Stimulated activated CD4-positive, alpha-beta T cell treated with anti-CD3 and anti-CD28 coated beads, TNF-alpha, amount 100 ng/mL, for 4 hours (primary cell): ENCODE measurements around the gene HOXD9.

Experiments
- DNase-seq, 3 experiments: peaks; one replicate each; pipeline ENCODE4 v3.0.0-alpha.2; 2020; ENCODE audit warnings: low read depth in 3 of 3

Gene HOXD9

DNA sequence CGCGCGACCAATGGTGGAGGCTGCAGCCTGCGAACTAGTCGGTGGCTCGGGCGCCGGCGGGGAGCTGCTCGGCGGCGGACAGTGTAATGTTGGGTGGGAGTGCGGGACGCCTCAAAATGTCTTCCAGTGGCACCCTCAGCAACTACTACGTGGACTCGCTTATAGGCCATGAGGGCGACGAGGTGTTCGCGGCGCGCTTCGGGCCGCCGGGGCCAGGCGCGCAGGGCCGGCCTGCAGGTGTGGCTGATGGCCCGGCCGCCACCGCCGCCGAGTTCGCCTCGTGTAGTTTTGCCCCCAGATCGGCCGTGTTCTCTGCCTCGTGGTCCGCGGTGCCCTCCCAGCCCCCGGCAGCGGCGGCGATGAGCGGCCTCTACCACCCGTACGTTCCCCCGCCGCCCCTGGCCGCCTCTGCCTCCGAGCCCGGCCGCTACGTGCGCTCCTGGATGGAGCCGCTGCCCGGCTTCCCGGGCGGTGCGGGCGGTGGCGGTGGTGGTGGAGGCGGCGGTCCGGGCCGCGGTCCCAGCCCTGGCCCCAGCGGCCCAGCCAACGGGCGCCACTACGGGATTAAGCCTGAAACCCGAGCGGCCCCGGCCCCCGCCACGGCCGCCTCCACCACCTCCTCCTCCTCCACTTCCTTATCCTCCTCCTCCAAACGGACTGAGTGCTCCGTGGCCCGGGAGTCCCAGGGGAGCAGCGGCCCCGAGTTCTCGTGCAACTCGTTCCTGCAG lies at the start of gene HOXD9:
HOXD9 (plus strand) TSS at position 37 of the 728 bp plus-strand sequence; CDS start at position 87, 50 bp downstream.
- no peak for DNase-seq

GRCh38 chr2:176072951-176073904 lies 49.3 kb upstream of the HOXD9 start:
- no peak for DNase-seq

DNA sequence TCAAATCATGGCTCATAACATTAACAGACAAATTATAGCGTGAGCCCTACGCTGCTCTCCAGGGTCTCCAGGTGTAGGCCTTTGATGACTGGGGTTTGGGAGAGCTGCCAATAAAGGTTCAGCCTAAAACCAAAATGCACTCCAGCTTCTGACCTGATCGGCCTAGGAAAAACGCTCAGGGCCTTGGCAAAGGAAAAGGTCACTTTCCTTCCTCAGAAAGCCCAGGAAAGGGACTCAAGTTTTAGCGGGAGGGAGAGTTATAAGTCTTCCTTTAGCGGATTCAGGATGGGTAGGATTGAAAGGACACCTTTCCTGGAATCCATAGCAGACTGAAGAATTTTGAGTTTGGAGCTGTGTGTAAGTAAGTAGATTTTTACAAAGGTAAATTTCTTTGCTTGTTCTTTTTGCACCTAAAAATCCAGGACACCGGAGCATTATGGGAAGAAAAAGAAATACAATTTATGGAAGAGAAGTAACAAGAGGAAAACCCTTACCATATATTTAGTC lies 47.5 kb upstream of the HOXD9 start:
- no peak for DNase-seq

DNA sequence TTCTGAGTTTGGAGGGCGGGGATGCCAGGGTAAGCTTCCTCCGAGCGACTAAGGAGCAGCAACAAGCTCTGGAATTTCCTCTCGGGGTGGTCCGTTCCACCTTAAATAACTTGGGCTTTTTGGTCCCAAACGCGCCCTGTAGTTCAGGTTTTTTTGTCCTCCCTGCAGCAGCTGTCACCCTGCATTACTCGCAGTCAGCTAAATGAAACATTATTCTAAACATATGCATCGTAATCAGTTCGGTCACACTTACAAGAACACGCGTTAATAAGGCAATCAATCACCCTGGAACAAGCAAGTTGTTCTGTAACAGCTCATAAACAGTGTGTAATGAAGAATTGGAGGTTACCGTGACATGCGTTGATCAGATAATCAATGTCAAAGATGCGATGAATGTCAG lies 47.0 kb upstream of the HOXD9 start:
- no peak for DNase-seq

DNA sequence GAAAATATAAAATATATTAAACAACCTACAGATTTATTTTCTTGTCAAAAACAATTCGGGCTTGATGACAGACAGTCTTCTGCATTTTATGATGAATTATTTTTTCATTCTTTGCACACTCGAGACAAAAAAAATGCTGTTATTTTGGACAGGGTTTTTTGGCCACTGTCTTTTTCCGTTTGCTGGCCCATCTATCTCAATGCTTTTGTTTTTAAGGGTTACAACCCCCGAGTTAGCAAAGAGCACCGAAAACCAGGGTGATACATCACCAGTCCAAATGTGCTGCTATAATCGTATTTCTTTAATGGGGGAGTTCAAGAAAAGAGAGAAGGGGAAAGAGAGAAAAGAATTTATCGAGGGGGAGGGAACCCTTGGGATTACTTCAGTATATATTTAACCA lies 46.5 kb upstream of the HOXD9 start:
- no peak for DNase-seq

DNA sequence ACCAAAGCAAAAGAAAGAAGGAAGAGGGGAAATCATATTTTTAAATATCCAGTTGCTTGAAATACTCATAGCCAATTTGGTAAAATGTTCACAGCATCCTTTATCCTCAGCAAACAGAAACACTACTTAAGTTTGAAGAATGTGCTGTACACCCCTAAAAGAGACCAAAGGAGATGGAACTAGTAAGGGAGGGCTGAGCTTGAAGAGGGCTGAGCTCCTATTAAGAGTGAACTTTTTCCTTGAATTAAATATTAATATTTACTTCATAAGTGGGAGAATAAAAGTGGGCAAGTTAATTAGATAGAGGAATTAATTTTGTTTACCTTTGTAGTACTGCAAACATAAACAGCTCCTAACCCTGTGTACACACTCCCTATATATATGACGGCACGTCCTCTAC lies 45.7 kb upstream of the HOXD9 start:
- DNase-seq, result no peak

DNA sequence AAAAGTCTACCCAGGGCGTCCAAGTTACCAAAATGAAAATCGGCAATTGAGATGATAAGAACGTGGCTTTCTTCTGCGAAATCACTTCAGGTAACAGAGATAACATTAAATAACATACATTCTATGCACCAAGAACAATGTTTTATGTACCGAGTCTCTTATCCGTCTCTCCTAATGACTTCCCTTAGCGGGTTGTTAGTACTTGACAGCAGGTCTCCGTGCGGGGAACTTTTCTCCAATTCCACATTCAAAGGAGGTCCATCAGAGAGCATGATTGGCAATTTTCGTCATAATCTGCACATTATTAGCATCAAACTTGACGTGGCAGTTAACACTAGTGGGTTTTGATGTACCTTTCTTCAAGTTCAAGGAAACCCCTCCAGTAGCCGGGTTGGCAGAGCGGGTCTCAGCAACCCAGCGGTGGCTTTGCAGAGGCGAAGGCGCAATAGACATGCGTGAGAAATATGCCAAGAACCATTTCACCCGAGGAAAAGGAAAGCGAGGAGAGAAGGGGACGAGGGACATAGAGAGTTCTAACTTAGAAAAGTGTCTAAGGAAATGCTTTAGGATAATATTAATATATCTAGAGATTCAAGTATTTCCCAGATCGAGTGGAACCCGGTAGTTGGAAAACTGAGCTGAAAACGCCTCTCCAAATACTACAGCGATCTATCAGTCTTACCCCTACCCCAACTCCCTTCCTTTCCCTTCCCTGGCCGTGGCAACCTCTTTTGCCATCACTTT lies 43.8 kb upstream of the HOXD9 start:
- no peak for DNase-seq

- no peak for DNase-seq
Observed at GRCh38 chr2:176079285-176079830, 43.2 kb upstream of the HOXD9 start.

- DNase-seq, result no peak
Observed at GRCh38 chr2:176079831-176080539, 42.5 kb upstream of the HOXD9 start.

GRCh38 chr2:176080540-176081375 lies 41.8 kb upstream of the HOXD9 start:
- DNase-seq, result no peak

DNA sequence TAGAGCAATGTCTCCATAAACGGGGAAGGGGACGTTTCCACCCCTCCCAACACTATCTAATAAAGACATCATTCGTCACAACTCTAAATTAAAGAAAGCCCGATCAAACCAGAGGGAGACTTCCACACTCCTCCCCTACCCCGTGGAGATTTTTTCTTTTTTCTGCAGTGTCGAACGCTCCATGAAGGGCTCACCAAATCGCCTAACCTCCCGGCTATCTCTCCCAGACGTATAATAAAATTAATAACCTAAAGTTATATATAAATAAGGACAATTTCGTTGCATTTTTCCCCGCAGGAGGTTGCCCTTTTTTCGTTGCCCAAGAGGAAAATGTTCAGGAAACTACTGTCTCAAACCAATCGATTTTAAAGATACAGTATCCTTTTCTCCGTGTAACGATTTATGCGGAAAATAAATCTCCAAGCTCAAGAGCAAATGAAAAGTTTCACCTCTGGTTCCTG lies 41.1 kb upstream of the HOXD9 start:
- no peak for DNase-seq

GRCh38 chr2:176081837-176082524 lies 40.5 kb upstream of the HOXD9 start:
- no peak for DNase-seq

DNA sequence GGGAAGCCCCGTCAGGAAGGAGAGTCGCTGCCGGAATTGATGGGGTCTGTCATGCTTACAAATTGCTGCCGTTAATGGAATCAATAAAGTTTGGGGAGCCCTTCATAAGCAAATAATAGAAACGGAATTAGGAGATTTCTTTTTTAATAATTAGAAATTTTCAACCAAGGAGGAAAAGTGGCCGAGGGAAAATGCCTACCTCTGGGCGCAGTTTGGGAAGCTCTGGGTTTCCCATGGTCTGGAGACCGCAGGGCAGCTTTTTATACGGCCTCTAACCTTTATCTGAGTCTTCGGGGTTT lies 40.0 kb upstream of the HOXD9 start:
- no peak for DNase-seq

DNA sequence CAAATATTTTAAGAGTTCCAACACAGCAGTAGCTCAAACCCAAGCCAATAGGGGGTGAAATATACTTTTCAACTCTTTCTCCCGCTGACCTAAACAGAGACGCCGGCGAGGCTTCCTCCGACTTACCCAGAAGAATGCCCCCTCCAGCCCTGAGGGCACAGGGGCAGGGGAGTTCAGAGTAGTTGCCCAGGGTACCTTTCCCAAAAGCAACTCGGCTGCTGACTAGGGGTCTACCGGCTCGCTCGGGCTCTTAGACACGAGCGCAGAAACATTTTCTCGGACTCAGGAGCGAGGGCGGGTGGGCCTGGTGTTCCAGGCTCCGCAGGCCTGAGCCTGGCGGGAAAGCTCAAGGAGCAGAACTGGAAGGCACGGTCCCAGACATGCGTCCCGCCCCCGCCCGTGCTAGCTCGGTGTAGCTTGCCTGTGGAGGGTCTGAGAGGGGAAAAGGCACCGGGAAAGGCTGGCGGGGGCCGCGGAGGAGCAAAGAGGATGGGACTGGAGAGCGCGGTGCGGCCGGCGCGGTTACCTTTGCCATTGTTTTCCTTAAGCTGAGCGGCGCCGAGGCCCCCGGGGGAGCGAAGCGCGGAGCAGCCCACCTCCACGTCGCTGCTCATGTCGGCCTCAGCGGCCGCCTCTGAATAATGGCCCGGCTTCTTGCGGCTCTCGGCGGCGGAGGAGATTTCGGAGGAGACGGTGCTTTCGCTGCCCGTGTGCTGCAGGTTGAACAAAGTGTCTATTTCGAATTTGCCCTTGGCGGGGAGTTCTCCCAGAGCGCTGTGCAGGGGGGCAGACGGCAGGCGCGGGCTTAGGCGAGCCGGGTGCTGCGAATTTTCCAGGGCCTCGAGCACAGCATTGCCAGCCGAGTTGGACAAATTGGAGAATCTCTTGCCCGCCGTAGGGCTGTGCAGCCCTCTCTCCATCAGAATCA lies 39.4 kb upstream of the HOXD9 start:
- DNase-seq, result no peak

GRCh38 chr2:176083796-176084261 lies 38.7 kb upstream of the HOXD9 start, which contains the start of gene EVX2:
TSS of gene EVX2 (minus strand) at chr2:176083962. CDS start at chr2:176083776, 186 bp downstream.
- no peak for DNase-seq

DNA sequence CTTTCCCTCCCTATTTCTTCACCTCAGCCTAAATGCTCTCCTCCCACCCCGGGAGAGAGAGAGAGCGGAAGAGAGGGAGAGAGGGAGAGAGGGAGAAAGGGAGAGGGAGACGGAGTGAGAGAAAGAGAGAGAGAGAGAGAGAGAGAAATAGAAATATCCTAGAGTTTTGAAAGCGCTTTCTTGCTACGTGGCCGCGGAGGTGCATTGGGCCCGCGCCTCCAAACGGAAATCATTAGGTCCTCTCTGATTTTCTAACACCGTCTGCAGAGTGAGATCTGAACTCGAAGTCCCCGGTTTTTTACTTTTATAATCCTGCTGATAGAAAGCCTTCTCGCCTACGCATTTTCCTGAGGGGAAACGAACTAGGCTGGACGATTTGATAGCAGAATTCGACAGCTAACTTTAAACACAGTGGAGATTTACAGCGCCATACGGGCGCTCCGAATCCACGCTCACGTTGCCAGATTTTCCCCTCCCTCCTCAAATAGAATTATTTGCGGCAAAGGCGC lies 37.9 kb upstream of the HOXD9 start:
- DNase-seq, result no peak

DNA sequence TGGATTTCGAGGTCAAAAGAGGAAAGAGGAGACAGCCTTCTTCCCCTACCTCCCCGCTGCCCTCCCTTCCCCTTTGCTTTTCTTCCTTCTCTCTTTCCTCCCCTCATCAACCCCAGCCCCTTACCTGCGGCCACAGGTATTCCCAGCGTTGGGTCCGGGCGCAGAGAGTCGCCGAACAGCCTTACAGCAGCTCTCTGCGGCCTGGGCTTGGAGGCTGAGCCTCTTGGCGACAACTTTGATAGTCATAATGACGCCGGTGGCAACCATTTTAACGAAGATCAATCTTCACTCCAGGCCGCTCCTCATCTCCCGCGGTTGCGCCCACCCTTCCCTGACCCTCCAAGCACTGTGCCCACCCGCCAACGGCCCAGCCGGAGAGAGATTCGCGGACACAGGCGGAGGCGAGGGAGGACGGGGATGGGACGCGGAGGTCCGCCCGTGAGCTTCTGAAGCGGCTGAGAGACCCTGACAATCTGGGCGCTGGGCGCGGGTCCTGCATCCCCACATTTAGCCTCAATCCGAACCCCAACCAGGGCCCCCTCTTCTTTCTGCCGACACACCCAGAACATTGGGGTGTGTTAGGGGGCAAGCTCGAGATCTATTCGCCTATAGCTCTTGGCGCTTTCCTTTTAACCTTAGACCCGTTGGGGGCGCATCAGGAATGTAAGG lies 37.3 kb upstream of the HOXD9 start:
- no peak for DNase-seq
